Upper lobe of right lung (tissue), 1 donor: Measurements from ENCODE around the gene MSH2. TPM values are rescaled to one million over a fixed set of nuclear protein-coding genes. Genes with fewer than 3 reads are reported as not detected.
"Not testable (repeated sequence)": the region's sequence is repeated elsewhere in the genome, so short reads cannot be mapped to it uniquely, and the experiment has no call there.

Experiments used
- ATAC-seq: fragments of 200-7000 bp; cut with Tn5 transposase; one replicate; pipeline ENCODE4 v1.9.1; 2020; ENCODE audit warnings: mild to moderate bottlenecking, moderate library complexity
- DNase-seq: peaks from one replicate; pipeline ENCODE4 v3.0.0-alpha.2; 2020
- H3K27ac ChIP-seq: fragments of 200-600 bp; one replicate; pipeline ENCODE4 v1.8.0; 2022
- H3K27me3 ChIP-seq: fragments of 200-600 bp; one replicate; pipeline ENCODE4 v1.8.0; 2022; ENCODE audit warnings: mild to moderate bottlenecking
- H3K36me3 ChIP-seq: fragments of 200-600 bp; one replicate; pipeline ENCODE4 v1.8.0; 2022
- H3K4me1 ChIP-seq: fragments of 200-600 bp; one replicate; pipeline ENCODE4 v1.8.0; 2022
- H3K4me3 ChIP-seq: fragments of 200-600 bp; one replicate; pipeline ENCODE4 v1.8.0; 2022; ENCODE audit warnings: mild to moderate bottlenecking
- H3K9me3 ChIP-seq: fragments of 200-600 bp; one replicate; pipeline ENCODE4 v1.8.0; 2022
- intact Hi-C: fragments of 100-400 bp; cut with DNase I; formaldehyde crosslinking; loops from one replicate; pipeline ENCODE4 v1.11.0; 2022
- total RNA-seq: library from RNA; stranded (reverse); fragmentation: NEBNext Ultra II Directional; extraction: Animal tissue kit (Norgen Biotek cat#: 25700); gene quantifications from one replicate; pipeline ENCODE4 v1.2.1, GENCODE V29; 2021
- TF ChIP-seq, protein P1 (sequence below): fragments of 200-600 bp; IDR thresholded peaks from one replicate; pipeline ENCODE4 v1.8.0; 2022; ENCODE audit warnings: antibody characterized with exemption
- donor health status: DM: no; HTN: yes; CAD: no; lungs with severe emphysema.

The MSH2 gene
- total RNA-seq, 1 donor from 2014 or later = 13.3 TPM

DNA sequence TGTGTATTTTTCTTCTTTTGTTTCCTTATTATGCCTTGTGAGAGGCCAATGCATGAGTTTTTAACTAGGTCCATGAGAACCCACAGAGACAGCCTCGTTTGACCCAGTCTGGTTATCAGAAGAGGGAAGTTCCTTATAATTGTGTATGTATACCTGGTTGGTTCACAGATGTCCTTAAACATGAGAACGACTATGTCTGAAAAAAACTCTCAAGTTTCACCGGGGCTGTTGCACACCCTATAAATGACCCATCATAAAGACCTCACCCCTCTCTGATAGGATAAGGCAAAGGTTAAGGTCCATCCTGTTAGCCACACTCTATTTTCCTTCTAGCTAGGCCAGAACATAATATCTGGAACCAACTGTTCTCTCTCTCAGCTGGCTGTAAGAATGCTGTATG lies 42.7 kb upstream of the MSH2 start:
- Histone ChIP-seq H3K36me3 (no peaks in the 10 kb centered on the region), H3K27ac (no peak overlapping the region), H3K27me3 (no peaks in the 10 kb centered on the region), H3K9me3 (no peaks in the 10 kb centered on the region), H3K4me3 (no peak overlapping the region), H3K4me1 (no peaks in the 10 kb centered on the region)
- TF ChIP-seq, protein P1, sequence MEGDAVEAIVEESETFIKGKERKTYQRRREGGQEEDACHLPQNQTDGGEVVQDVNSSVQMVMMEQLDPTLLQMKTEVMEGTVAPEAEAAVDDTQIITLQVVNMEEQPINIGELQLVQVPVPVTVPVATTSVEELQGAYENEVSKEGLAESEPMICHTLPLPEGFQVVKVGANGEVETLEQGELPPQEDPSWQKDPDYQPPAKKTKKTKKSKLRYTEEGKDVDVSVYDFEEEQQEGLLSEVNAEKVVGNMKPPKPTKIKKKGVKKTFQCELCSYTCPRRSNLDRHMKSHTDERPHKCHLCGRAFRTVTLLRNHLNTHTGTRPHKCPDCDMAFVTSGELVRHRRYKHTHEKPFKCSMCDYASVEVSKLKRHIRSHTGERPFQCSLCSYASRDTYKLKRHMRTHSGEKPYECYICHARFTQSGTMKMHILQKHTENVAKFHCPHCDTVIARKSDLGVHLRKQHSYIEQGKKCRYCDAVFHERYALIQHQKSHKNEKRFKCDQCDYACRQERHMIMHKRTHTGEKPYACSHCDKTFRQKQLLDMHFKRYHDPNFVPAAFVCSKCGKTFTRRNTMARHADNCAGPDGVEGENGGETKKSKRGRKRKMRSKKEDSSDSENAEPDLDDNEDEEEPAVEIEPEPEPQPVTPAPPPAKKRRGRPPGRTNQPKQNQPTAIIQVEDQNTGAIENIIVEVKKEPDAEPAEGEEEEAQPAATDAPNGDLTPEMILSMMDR = no peak
- ATAC-seq (no peak), DNase-seq (no peak)
- intact Hi-C loops = no loop called here

DNA sequence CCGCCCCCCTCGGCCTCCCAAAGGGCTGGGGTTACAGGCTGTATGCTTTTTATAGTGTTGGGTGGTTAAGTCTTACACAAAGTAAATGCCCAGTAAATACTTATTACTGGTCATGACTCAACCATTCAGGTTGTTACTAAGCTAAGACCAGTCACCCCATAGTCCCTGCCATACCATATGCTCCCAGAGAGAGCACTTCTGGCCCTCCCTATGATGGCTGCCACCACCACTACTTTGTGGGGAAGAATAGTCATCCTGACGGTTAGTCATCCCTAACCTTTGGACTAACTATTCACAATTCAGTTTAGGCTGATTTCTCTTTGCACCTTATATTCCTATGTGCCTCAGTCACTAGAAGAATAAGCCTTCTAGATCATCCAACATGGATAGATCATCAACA lies 42.0 kb upstream of the MSH2 start:
- Histone ChIP-seq H3K36me3 (no peaks in the 10 kb centered on the region), H3K4me3 (no peak overlapping the region), H3K27ac (no peak overlapping the region), H3K4me1 (no peaks in the 10 kb centered on the region), H3K9me3 (no peaks in the 10 kb centered on the region), H3K27me3 (no peaks in the 10 kb centered on the region)
- TF ChIP-seq, protein P1 = no peak
- ATAC-seq (peak; percentile 15), DNase-seq (no peak)
- intact Hi-C loops = no loop called here

DNA sequence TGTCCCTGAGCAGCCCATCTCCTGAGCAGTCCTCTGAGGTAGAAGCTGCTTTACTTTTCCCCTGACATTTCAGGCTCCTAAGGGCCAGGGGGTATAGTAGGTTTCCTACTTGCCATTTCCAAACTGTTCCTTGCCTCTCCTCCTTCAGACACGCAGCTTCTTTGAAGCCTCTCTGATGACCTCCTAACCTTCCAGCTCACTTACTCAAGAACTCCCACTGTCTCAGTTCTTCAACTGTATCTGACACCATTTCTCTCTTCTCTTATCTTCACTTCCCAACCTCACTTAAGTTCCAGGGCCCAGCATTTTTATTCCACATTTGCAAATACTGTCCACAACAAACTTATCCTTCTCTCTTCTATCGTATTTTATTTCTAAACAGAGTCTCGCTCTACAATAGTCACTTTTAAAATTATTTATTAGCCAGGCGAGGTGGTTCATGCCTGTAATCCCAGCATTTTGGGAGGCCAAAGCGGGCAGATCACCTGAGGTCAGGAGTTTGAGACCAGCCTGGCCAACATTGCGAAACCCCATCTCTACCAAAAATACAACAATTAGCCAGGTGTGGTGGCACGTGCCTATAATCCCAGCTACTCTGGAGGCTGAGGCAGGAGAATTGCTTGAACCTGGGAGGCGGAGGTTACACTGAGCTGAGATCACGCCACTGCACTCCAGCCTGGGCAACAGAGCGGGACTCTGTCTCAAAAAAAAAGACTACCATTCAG lies 41.3 kb upstream of the MSH2 start:
- H3K36me3 ChIP-seq, H3K9me3 ChIP-seq, H3K27me3 ChIP-seq, H3K27ac ChIP-seq, ATAC-seq, intact Hi-C loops, DNase-seq, H3K4me3 ChIP-seq, H3K4me1 ChIP-seq: not testable (repeated sequence)

DNA sequence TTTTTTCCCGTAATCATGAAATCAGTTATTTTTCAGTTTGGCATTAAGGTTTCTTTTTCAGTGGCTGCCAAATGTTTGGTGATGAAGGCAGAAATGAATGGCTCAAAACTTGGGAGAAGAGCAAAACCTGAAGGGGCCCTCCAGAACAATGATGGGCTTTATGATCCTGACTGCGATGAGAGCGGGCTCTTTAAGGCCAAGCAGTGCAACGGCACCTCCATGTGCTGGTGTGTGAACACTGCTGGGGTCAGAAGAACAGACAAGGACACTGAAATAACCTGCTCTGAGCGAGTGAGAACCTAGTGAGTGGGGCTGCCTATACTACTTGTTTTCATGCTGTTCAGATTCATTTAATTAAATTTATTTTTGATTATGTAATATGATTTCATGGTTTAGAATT lies 29.2 kb upstream of the MSH2 start:
- no peak overlapping the region for H3K4me3 ChIP-seq
- ATAC-seq = no peak

DNA sequence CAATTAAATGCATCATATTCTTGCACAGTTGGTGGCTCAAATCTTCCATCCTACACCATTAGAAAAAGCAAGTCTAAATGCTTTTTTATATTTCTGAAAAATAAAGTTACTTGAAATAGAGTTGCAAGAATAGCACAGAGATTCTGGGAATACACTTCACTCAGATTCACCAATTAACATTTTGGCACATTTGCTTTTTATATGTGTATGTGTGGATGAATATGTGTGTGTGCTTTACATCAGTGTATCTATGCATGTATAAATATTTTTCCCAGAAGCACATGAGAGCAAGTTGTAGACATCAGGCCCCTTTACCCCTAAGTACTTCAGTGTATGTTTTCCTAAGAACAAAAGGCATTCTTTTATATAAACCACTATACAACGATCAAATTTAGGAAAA lies 27.6 kb upstream of the MSH2 start:
- Histone ChIP-seq H3K27ac (no peak overlapping the region), H3K36me3 (no peaks in the 10 kb centered on the region), H3K4me1 (no peaks in the 10 kb centered on the region), H3K4me3 (no peak overlapping the region), H3K27me3 (peaks cover under 1% of the 10 kb centered on the region), H3K9me3 (no peaks in the 10 kb centered on the region)
- intact Hi-C loops = no loop called here
- no peak for DNase-seq
- ATAC-seq = no peak
- TF ChIP-seq, protein P1 = no peak

More for the DNA sequence above, 29.2 kb upstream of the MSH2 start:
- Histone ChIP-seq H3K4me1 (peaks cover 7% of the 10 kb centered on the region), H3K36me3 (no peaks in the 10 kb centered on the region), H3K27me3 (peaks cover 17% of the 10 kb centered on the region), H3K27ac (no peak overlapping the region), H3K9me3 (no peaks in the 10 kb centered on the region)
- no peak for DNase-seq
- intact Hi-C loops = no loop called here
- TF ChIP-seq, protein P1 = no peak

DNA sequence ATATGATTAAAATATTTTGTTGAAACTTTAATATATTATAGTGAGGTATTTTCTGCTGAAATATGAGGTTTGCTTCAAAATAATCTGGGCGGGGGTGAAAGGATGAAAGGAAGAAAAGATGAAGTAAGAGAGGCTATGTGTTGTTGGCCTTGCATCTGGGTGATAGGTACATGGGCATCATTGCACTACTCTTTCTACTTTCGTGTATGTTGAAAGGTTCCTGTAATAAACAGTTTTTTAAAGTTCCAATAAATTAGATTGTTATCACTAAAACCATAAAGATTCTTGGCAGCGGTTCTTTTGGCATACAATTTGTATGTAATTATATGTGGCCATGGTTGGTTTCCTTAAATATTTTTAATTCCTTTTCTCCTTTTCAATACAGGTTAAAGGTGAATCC lies 23.6 kb upstream of the MSH2 start:
- Histone ChIP-seq H3K4me1 (no peaks in the 10 kb centered on the region), H3K27ac (no peak overlapping the region), H3K27me3 (no peaks in the 10 kb centered on the region), H3K4me3 (no peak overlapping the region), H3K36me3 (no peaks in the 10 kb centered on the region), H3K9me3 (no peaks in the 10 kb centered on the region)
- intact Hi-C loops = no loop called here
- TF ChIP-seq, protein P1 = no peak
- DNase-seq (no peak), ATAC-seq (no peak)
